Sigmoid colon (tissue), 7 donors: ENCODE measurements around the gene RUSC1. TPM values are rescaled to one million over a fixed set of nuclear protein-coding genes. Genes with fewer than 3 reads are reported as not detected.
A peak's percentile ranks its signal among the peaks of the same experiment; 100 is the strongest.

Experiments used
- DNase-seq: peaks from one replicate; pipeline ENCODE4 v3.0.0-alpha.2; 2019
- H3K27ac ChIP-seq, 4 donors: fragments of 200-600 bp; sonication (generic); one replicate each; pipeline ENCODE4 v1.5.1; 2016 to 2019; ENCODE audit warnings: mild to moderate bottlenecking in 1 of 4
- H3K27me3 ChIP-seq, 3 donors: fragments of 200-600 bp; sonication (generic); one replicate each; pipeline ENCODE4 v1.5.1; 2019; ENCODE audit warnings: mild to moderate bottlenecking in 1 of 3
- H3K36me3 ChIP-seq, 4 donors: fragments of 200-600 bp; sonication (generic); one replicate each; pipeline ENCODE4 v1.5.1; 2016 to 2019
- H3K4me1 ChIP-seq, 4 donors: fragments of 200-600 bp; sonication (generic); one replicate each; pipeline ENCODE4 v1.5.1; 2017 to 2019
- H3K4me3 ChIP-seq, 4 donors: fragments of 200-600 bp; sonication (generic); one replicate each; pipeline ENCODE4 v1.5.1; 2017 to 2019; ENCODE audit warnings: mild to moderate bottlenecking in 2 of 4, moderate library complexity in 1 of 4
- H3K9me3 ChIP-seq, 4 donors: fragments of 200-600 bp in 3 of 4; sonication (generic) in 3 of 4; one replicate each; pipeline versions ENCODE4 v1.5.1 to v1.6.1; 2013 to 2019
- CTCF ChIP-seq, 4 experiments: fragments of 450-650 bp in 3 of 4; fragments of 200-600 bp in 1 of 4; IDR thresholded peaks; one replicate each; pipeline ENCODE4 v1.5.1; 2016 to 2019; ENCODE audit warnings: antibody characterized with exemption in 4 of 4, mild to moderate bottlenecking in 3 of 4, moderate library complexity in 2 of 4
- EP300 ChIP-seq, 4 donors: sonication (generic); formaldehyde crosslinking; IDR thresholded peaks; one replicate each; pipeline ENCODE4 v1.6.1; 2017; ENCODE audit warnings: antibody characterized with exemption in 4 of 4
- POLR2A ChIP-seq, 2 donors: fragments of 450-650 bp; IDR thresholded peaks; one replicate each; pipeline ENCODE4 v1.6.1; 2016; ENCODE audit warnings: antibody characterized with exemption in 2 of 2, mild to moderate bottlenecking in 2 of 2, moderate library complexity in 2 of 2
- POLR2AphosphoS5 ChIP-seq, 4 donors: sonication (generic); formaldehyde crosslinking; IDR thresholded peaks; one replicate each; pipeline ENCODE4 v1.6.1; 2017; ENCODE audit warnings: antibody characterized with exemption in 4 of 4
- WGBS, 2 donors: extraction: QIAGEN DNeasy Blood & Tissue Kit; methylation state at CpG; one replicate each; pipeline ENCODE4 v1.1.7; 2013; 5-methylcytosine and 5-hydroxymethylcytosine counted together
- intact Hi-C: fragments of 100-400 bp; cut with DNase I; formaldehyde crosslinking; loops from one replicate; pipeline ENCODE4 v1.15.1; 2023
- polyA plus RNA-seq, 3 donors: library from polyadenylated mRNA; stranded (reverse); fragments of 200-250 nt; gene quantifications; one replicate each; pipeline ENCODE4 v1.2.3, GENCODE V29; 2013
- total RNA-seq, 4 donors: library from RNA; depleted of rRNA; stranded (reverse); fragments of >200 nt; gene quantifications; one replicate each; pipeline ENCODE4 v1.1.0, GENCODE V29; 2016
- donor health status: healthy with polysubstance abuse.
- donor health status: Bipolar disorder and iron deficiency.
- donor health status: healthy.

The RUSC1 gene
- total and polyA plus RNA-seq, 7 donors = 12.5 to 76.3 (median 27.4) TPM

GRCh38 chr1:155318082-155318481 lies 2.6 kb upstream of the RUSC1 start:
- Histone ChIP-seq H3K4me3 (no peak overlapping the region), H3K4me1 (peaks cover 0 to 30% (median 25%) of the 10 kb centered on the region in 4 donors), H3K27me3 (no peaks in the 10 kb centered on the region), H3K36me3 (peaks cover 0 to 30% (median 2%) of the 10 kb centered on the region in 4 donors), H3K27ac (no peak overlapping the region), H3K9me3 (no peaks in the 10 kb centered on the region)
- TF ChIP-seq POLR2AphosphoS5 (IDR thresholded peaks at IDR 0.05) (no peak), CTCF (IDR thresholded peaks at IDR 0.05) (no peak), POLR2A (IDR thresholded peaks at IDR 0.05) (no peak), EP300 (IDR thresholded peaks at IDR 0.05) (no peak)
- intact Hi-C loops = no loop called here
- 94 to 96% methylated on average over 9 of the region's 9 CpGs for WGBS, 2 donors
- peak; percentile 39 for DNase-seq

DNA sequence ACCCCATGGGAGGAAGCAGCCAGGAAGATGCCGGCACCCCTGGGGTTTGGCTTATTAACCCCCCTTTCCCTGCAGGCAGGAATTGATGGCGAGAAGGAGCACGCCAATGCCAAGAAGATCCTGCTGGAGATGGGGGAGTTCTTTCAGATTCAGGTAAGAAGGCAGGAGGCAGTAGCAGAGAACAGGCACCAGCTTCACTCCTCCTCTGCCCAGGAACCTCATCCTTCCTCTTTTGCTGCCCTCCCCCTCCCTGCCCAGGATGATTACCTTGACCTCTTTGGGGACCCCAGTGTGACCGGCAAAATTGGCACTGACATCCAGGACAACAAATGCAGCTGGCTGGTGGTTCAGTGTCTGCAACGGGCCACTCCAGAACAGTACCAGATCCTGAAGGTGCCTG lies 1.2 kb upstream of the RUSC1 start:
- Histone ChIP-seq H3K36me3 (peaks cover 0 to 16% (median 0%) of the 10 kb centered on the region in 4 donors), H3K4me1 (peaks cover 0 to 30% (median 25%) of the 10 kb centered on the region in 4 donors), H3K27me3 (no peaks in the 10 kb centered on the region), H3K9me3 (no peaks in the 10 kb centered on the region), H3K27ac (no peak overlapping the region), H3K4me3 (no peak overlapping the region)
- TF ChIP-seq EP300 (IDR thresholded peaks at IDR 0.05) (no peak), POLR2A (IDR thresholded peaks at IDR 0.05) (no peak), POLR2AphosphoS5 (IDR thresholded peaks at IDR 0.05) (no peak), CTCF (IDR thresholded peaks at IDR 0.05) (no peak)
- intact Hi-C loops = no loop called here
- 86 to 90% methylated on average over 5 of the region's 5 CpGs for WGBS, 2 donors
- peak; percentile 63 for DNase-seq

DNA sequence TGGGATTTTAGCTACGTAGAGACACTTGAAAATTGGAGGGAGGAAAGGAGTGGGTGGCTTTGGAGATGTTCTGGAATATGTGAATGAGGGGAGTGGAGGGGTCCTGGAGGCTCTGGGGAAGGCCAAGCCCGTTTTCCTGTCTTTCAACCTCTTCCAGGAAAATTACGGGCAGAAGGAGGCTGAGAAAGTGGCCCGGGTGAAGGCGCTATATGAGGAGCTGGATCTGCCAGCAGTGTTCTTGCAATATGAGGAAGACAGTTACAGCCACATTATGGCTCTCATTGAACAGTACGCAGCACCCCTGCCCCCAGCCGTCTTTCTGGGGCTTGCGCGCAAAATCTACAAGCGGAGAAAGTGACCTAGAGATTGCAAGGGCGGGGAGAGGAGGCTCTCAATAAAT lies 442 bp upstream of the RUSC1 start:
- intact Hi-C loops = no loop called here
- peaks cover 0 to 9% (median 0%) of the 10 kb centered on the region in 4 donors for H3K36me3 ChIP-seq
- no peak for DNase-seq
- H3K27me3 ChIP-seq = no peaks in the 10 kb centered on the region
- H3K4me1 ChIP-seq = peaks cover 0 to 35% (median 28%) of the 10 kb centered on the region in 4 donors
- WGBS, 2 donors = 27 to 32% methylated on average over 11 of the region's 11 CpGs
- H3K9me3 ChIP-seq = no peaks in the 10 kb centered on the region
- TF ChIP-seq POLR2AphosphoS5 (IDR thresholded peaks at IDR 0.05) = no peak
- no peak for TF ChIP-seq EP300 (IDR thresholded peaks at IDR 0.05)
- TF ChIP-seq POLR2A (IDR thresholded peaks at IDR 0.05) = no peak
- no peak for TF ChIP-seq CTCF (IDR thresholded peaks at IDR 0.05)
- peak overlapping the region; percentile 48 to 91 (median 78) for H3K4me3 ChIP-seq
- peak overlapping the region; percentile 95 to 100 (median 98) for H3K27ac ChIP-seq

- whole genome bisulfite sequencing, 2 donors = 46 to 64% methylated on average over 27 of the region's 27 CpGs
- peak; percentile 77 for DNase-seq
Observed at GRCh38 chr1:155321639-155322503, 1.2 kb downstream of the RUSC1 start.

More at GRCh38 chr1:155321639-155322503, 1.2 kb downstream of the RUSC1 start:
- H3K9me3 ChIP-seq = no peaks in the 10 kb centered on the region
- H3K27me3 ChIP-seq = no peaks in the 10 kb centered on the region
- TF ChIP-seq POLR2A (IDR thresholded peaks at IDR 0.05) (no peak), CTCF (IDR thresholded peaks at IDR 0.05) (no peak), POLR2AphosphoS5 (IDR thresholded peaks at IDR 0.05) (no peak), EP300 (IDR thresholded peaks at IDR 0.05) (no peak)
- H3K4me3 ChIP-seq = peak overlapping the region; percentile 66 to 91 (median 86)
- intact Hi-C loops = no loop called here
- peaks cover 0 to 15% (median 0%) of the 10 kb centered on the region in 4 donors for H3K36me3 ChIP-seq
- peak overlapping the region; percentile 95 to 100 (median 98) for H3K27ac ChIP-seq
- peaks cover 0 to 45% (median 38%) of the 10 kb centered on the region in 4 donors for H3K4me1 ChIP-seq
